ENCODE measurements around the gene AK3.
A peak's percentile ranks its signal among the peaks of the same experiment; 100 is the strongest.

DNA sequence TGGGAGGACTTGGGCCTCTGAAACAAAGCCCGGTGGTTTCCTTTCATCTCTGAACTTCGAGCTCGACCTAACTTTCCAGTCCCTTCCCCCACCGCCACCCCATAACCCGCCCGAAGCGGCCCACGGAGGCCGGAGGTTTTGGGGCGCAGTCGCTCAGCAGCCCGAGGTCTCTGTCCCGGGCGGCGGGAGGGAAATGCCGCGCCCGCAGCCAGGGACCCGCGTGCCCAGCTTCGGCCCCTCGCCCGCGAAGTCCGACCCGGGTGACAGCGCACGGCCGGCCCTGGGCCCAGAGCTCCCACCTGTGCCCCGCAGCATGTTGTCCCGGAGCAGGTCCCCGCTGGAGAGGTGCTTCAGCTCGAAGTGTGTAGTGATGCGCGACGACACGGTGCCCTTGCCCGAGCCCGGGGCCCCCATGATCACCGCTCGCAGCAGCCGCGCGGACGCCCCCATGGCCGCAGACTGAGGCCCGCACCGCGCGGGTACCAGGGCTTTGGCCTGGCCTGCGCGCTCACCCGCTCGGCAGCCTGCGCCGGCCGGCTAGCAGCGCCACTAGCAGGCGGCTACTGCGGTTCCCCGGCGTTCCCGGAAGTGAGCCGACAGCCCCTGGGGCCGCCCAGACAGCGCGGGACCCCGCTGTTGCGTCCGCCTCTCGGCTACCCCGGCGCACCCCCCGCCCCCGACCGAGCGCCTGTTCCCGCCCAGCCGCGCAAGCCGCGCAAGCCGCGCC is at the start of gene AK3:
- TF ChIP-seq, protein P1, sequence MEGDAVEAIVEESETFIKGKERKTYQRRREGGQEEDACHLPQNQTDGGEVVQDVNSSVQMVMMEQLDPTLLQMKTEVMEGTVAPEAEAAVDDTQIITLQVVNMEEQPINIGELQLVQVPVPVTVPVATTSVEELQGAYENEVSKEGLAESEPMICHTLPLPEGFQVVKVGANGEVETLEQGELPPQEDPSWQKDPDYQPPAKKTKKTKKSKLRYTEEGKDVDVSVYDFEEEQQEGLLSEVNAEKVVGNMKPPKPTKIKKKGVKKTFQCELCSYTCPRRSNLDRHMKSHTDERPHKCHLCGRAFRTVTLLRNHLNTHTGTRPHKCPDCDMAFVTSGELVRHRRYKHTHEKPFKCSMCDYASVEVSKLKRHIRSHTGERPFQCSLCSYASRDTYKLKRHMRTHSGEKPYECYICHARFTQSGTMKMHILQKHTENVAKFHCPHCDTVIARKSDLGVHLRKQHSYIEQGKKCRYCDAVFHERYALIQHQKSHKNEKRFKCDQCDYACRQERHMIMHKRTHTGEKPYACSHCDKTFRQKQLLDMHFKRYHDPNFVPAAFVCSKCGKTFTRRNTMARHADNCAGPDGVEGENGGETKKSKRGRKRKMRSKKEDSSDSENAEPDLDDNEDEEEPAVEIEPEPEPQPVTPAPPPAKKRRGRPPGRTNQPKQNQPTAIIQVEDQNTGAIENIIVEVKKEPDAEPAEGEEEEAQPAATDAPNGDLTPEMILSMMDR (IDR thresholded peaks at IDR 0.05; ENCODE audit: low read depth, low read length), result peak; percentile 25
- no peak for TF ChIP-seq EZH2phosphoT487 (IDR thresholded peaks at IDR 0.05; ENCODE audit: low read depth)
